Measurements from ENCODE around the gene LHFPL6.

Gene LHFPL6

DNA sequence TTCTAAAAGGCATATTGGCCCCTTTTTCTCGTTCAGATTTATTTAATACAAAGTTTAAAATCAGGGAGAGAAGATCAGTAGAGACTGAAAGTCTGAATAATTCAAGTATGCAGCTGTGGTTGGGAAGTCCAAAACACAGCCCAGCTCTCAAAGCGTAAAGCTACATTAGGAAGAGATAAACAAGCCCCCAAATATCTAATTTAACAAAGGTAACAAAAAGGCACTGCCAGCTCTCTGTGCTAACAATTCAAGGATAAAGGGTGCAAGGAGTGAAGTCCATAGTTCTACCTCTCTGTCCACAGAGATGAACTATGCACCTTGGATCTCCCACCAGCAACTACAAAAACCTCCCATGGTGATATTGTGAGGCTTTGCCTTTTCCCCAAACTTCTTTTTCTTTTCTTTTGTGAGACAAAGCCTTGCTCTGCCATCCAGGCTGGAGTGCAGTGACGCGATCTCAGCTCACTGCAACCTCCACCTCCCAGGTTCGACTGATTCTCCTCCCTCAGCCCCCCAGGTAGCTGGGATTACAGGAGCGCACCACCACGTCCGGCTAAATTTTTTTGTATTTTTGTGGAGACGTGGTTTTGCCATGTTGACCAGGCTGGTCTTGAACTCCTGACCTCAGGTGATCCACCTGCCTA is 104.4 kb downstream of the LHFPL6 start:
- no peak overlapping the region for H4K8ac ChIP-seq (ENCODE audit: low read depth, low read length)
- H2BK5ac ChIP-seq (ENCODE audit: low read length), result no peak overlapping the region
- H2BK120ac ChIP-seq (ENCODE audit: low read depth, low read length), result no peak overlapping the region
- H4K5ac ChIP-seq (ENCODE audit: low read length), result no peak overlapping the region
- H3K36me3 ChIP-seq (ENCODE audit: control insufficient read depth, insufficient read depth, low read length), result no peaks in the 10 kb centered on the region
- H3K18ac ChIP-seq (ENCODE audit: low read length), result no peak overlapping the region
- no peak overlapping the region for H3K23ac ChIP-seq (ENCODE audit: low read length)
- no peak overlapping the region for H3K4me2 ChIP-seq (ENCODE audit: low read length)
- no peak overlapping the region for H3K4ac ChIP-seq (ENCODE audit: low read depth, low read length)
- no peak overlapping the region for H3K56ac ChIP-seq (ENCODE audit: low read length)
- H3K4me1 ChIP-seq (ENCODE audit: control insufficient read depth, low read depth, low read length), result peaks cover 6% of the 10 kb centered on the region
- H2AK5ac ChIP-seq (ENCODE audit: low read length), result no peak overlapping the region
- DNase-seq, result no peak
- H3K27ac ChIP-seq (ENCODE audit: low read depth, low read length), result no peak overlapping the region
- H3K79me2 ChIP-seq (ENCODE audit: control insufficient read depth, insufficient read depth, low read length), result no peaks in the 10 kb centered on the region
- no peaks in the 10 kb centered on the region for H3K79me1 ChIP-seq (ENCODE audit: low read length)
- no peak overlapping the region for H3K9ac ChIP-seq (ENCODE audit: low read length)
- no peak overlapping the region for H2BK15ac ChIP-seq (replicated peaks; ENCODE audit: low read depth)
- no CpG with 5 or more reads among the region's 9 CpGs for WGBS (ENCODE audit: extremely low coverage, insufficient coverage, low lambda C conversion rate)
- H3K27me3 ChIP-seq (ENCODE audit: insufficient read depth, low read length, poor library complexity), result no peaks in the 10 kb centered on the region
- no peak overlapping the region for H3K4me3 ChIP-seq (ENCODE audit: low read length)

- H3K79me1 ChIP-seq (ENCODE audit: low read length), result no peaks in the 10 kb centered on the region
- H3K27me3 ChIP-seq (ENCODE audit: insufficient read depth, low read length, poor library complexity), result no peaks in the 10 kb centered on the region
- H2BK5ac ChIP-seq (ENCODE audit: low read length), result no peak overlapping the region
- no peaks in the 10 kb centered on the region for H3K79me2 ChIP-seq (ENCODE audit: control insufficient read depth, insufficient read depth, low read length)
- no peak overlapping the region for H4K8ac ChIP-seq (ENCODE audit: low read depth, low read length)
- H3K18ac ChIP-seq (ENCODE audit: low read length), result no peak overlapping the region
- no peak overlapping the region for H3K4me2 ChIP-seq (ENCODE audit: low read length)
- no peak overlapping the region for H3K9ac ChIP-seq (ENCODE audit: low read length)
- H2AK5ac ChIP-seq (ENCODE audit: low read length), result no peak overlapping the region
- H3K36me3 ChIP-seq (ENCODE audit: control insufficient read depth, insufficient read depth, low read length), result no peaks in the 10 kb centered on the region
- H3K27ac ChIP-seq (ENCODE audit: low read depth, low read length), result no peak overlapping the region
- no peak for DNase-seq
- H3K23ac ChIP-seq (ENCODE audit: low read length), result no peak overlapping the region
- H3K4me1 ChIP-seq (ENCODE audit: control insufficient read depth, low read depth, low read length), result peaks cover 5% of the 10 kb centered on the region
- H3K4me3 ChIP-seq (ENCODE audit: low read length), result no peak overlapping the region
- H3K56ac ChIP-seq (ENCODE audit: low read length), result no peak overlapping the region
- no peak overlapping the region for H4K5ac ChIP-seq (ENCODE audit: low read length)
- H3K4ac ChIP-seq (ENCODE audit: low read depth, low read length), result no peak overlapping the region
- no peak overlapping the region for H2BK120ac ChIP-seq (ENCODE audit: low read depth, low read length)
- no peak overlapping the region for H2BK15ac ChIP-seq (replicated peaks; ENCODE audit: low read depth)
Observed at GRCh38 chr13:39496506-39496905, 106.5 kb downstream of the LHFPL6 start.

- peaks cover 14% of the 10 kb centered on the region for H3K4me1 ChIP-seq (ENCODE audit: control insufficient read depth, low read depth, low read length)
- H2AK5ac ChIP-seq (ENCODE audit: low read length), result no peak overlapping the region
- H3K9ac ChIP-seq (ENCODE audit: low read length), result no peak overlapping the region
- H3K56ac ChIP-seq (ENCODE audit: low read length), result no peak overlapping the region
- H3K4me2 ChIP-seq (ENCODE audit: low read length), result no peak overlapping the region
- no peak overlapping the region for H2BK15ac ChIP-seq (replicated peaks; ENCODE audit: low read depth)
- WGBS (ENCODE audit: extremely low coverage, insufficient coverage, low lambda C conversion rate), result no CpG with 5 or more reads among the region's 3 CpGs
- H3K23ac ChIP-seq (ENCODE audit: low read length), result no peak overlapping the region
- H4K5ac ChIP-seq (ENCODE audit: low read length), result no peak overlapping the region
- H3K36me3 ChIP-seq (ENCODE audit: control insufficient read depth, insufficient read depth, low read length), result no peaks in the 10 kb centered on the region
- H3K4me3 ChIP-seq (ENCODE audit: low read length), result no peak overlapping the region
- no peak overlapping the region for H4K8ac ChIP-seq (ENCODE audit: low read depth, low read length)
- DNase-seq, result no peak
- no peaks in the 10 kb centered on the region for H3K79me1 ChIP-seq (ENCODE audit: low read length)
- H3K79me2 ChIP-seq (ENCODE audit: control insufficient read depth, insufficient read depth, low read length), result no peaks in the 10 kb centered on the region
- H3K18ac ChIP-seq (ENCODE audit: low read length), result no peak overlapping the region
- H2BK120ac ChIP-seq (ENCODE audit: low read depth, low read length), result no peak overlapping the region
- no peak overlapping the region for H2BK5ac ChIP-seq (ENCODE audit: low read length)
- no peak overlapping the region for H3K4ac ChIP-seq (ENCODE audit: low read depth, low read length)
- no peak overlapping the region for H3K27ac ChIP-seq (ENCODE audit: low read depth, low read length)
- no peaks in the 10 kb centered on the region for H3K27me3 ChIP-seq (ENCODE audit: insufficient read depth, low read length, poor library complexity)
Observed at GRCh38 chr13:39494633-39495032, 108.4 kb downstream of the LHFPL6 start.

- DNase-seq, result no peak
- Histone ChIP-seq H3K18ac (ENCODE audit: low read length) (no peak overlapping the region), H3K79me2 (ENCODE audit: control insufficient read depth, insufficient read depth, low read length) (no peaks in the 10 kb centered on the region), H3K23ac (ENCODE audit: low read length) (no peak overlapping the region), H3K36me3 (ENCODE audit: control insufficient read depth, insufficient read depth, low read length) (no peaks in the 10 kb centered on the region), H4K8ac (ENCODE audit: low read depth, low read length) (no peak overlapping the region), H3K4me1 (ENCODE audit: control insufficient read depth, low read depth, low read length) (peaks cover 14% of the 10 kb centered on the region), H2BK120ac (ENCODE audit: low read depth, low read length) (no peak overlapping the region), H3K9ac (ENCODE audit: low read length) (no peak overlapping the region), H3K4me3 (ENCODE audit: low read length) (no peak overlapping the region), H3K4ac (ENCODE audit: low read depth, low read length) (no peak overlapping the region), H3K79me1 (ENCODE audit: low read length) (no peaks in the 10 kb centered on the region), H2BK5ac (ENCODE audit: low read length) (no peak overlapping the region), H4K5ac (ENCODE audit: low read length) (no peak overlapping the region), H3K27ac (ENCODE audit: low read depth, low read length) (no peak overlapping the region), H3K56ac (ENCODE audit: low read length) (no peak overlapping the region), H2AK5ac (ENCODE audit: low read length) (no peak overlapping the region), H2BK15ac (replicated peaks; ENCODE audit: low read depth) (no peak overlapping the region), H3K27me3 (ENCODE audit: insufficient read depth, low read length, poor library complexity) (no peaks in the 10 kb centered on the region), H3K4me2 (ENCODE audit: low read length) (no peak overlapping the region)
- no CpG with 5 or more reads among the region's 3 CpGs for WGBS (ENCODE audit: extremely low coverage, insufficient coverage, low lambda C conversion rate)
Observed at GRCh38 chr13:39494006-39494405, 109.0 kb downstream of the LHFPL6 start.

GRCh38 chr13:39490136-39490535 is 112.9 kb downstream of the LHFPL6 start:
- Histone ChIP-seq H3K27me3 (ENCODE audit: insufficient read depth, low read length, poor library complexity) (no peaks in the 10 kb centered on the region), H4K5ac (ENCODE audit: low read length) (no peak overlapping the region), H3K79me2 (ENCODE audit: control insufficient read depth, insufficient read depth, low read length) (no peaks in the 10 kb centered on the region), H3K27ac (ENCODE audit: low read depth, low read length) (peak overlapping the region; percentile 71), H3K18ac (ENCODE audit: low read length) (no peak overlapping the region), H3K4me1 (ENCODE audit: control insufficient read depth, low read depth, low read length) (peaks cover 17% of the 10 kb centered on the region), H3K56ac (ENCODE audit: low read length) (peak overlapping the region; percentile 77), H3K4ac (ENCODE audit: low read depth, low read length) (peak overlapping the region; percentile 81), H4K8ac (ENCODE audit: low read depth, low read length) (no peak overlapping the region), H2AK5ac (ENCODE audit: low read length) (no peak overlapping the region), H3K4me2 (ENCODE audit: low read length) (peak overlapping the region; percentile 8), H3K36me3 (ENCODE audit: control insufficient read depth, insufficient read depth, low read length) (no peaks in the 10 kb centered on the region), H3K4me3 (ENCODE audit: low read length) (no peak overlapping the region), H2BK120ac (ENCODE audit: low read depth, low read length) (no peak overlapping the region), H2BK5ac (ENCODE audit: low read length) (peak overlapping the region; percentile 84), H2BK15ac (replicated peaks; ENCODE audit: low read depth) (no peak overlapping the region), H3K79me1 (ENCODE audit: low read length) (no peaks in the 10 kb centered on the region), H3K23ac (ENCODE audit: low read length) (no peak overlapping the region), H3K9ac (ENCODE audit: low read length) (no peak overlapping the region)
- DNase-seq, result peak; percentile 98
- no CpG with 5 or more reads among the region's 6 CpGs for WGBS (ENCODE audit: extremely low coverage, insufficient coverage, low lambda C conversion rate)

- Histone ChIP-seq H3K18ac (ENCODE audit: low read length) (no peak overlapping the region), H3K4ac (ENCODE audit: low read depth, low read length) (no peak overlapping the region), H3K27me3 (ENCODE audit: insufficient read depth, low read length, poor library complexity) (no peaks in the 10 kb centered on the region), H3K23ac (ENCODE audit: low read length) (no peak overlapping the region), H3K79me2 (ENCODE audit: control insufficient read depth, insufficient read depth, low read length) (no peaks in the 10 kb centered on the region), H3K4me3 (ENCODE audit: low read length) (no peak overlapping the region), H2BK120ac (ENCODE audit: low read depth, low read length) (peak overlapping the region; percentile 6), H3K4me1 (ENCODE audit: control insufficient read depth, low read depth, low read length) (peaks cover 25% of the 10 kb centered on the region), H2BK15ac (replicated peaks; ENCODE audit: low read depth) (no peak overlapping the region), H3K4me2 (ENCODE audit: low read length) (no peak overlapping the region), H4K8ac (ENCODE audit: low read depth, low read length) (no peak overlapping the region), H3K36me3 (ENCODE audit: control insufficient read depth, insufficient read depth, low read length) (no peaks in the 10 kb centered on the region), H2BK5ac (ENCODE audit: low read length) (no peak overlapping the region), H3K27ac (ENCODE audit: low read depth, low read length) (no peak overlapping the region), H3K56ac (ENCODE audit: low read length) (no peak overlapping the region), H4K5ac (ENCODE audit: low read length) (no peak overlapping the region), H2AK5ac (ENCODE audit: low read length) (no peak overlapping the region), H3K9ac (ENCODE audit: low read length) (no peak overlapping the region), H3K79me1 (ENCODE audit: low read length) (no peaks in the 10 kb centered on the region)
- no peak for DNase-seq
Observed at GRCh38 chr13:39486758-39487157, 116.2 kb downstream of the LHFPL6 start.
